GM18505 (cell line): Measurements from ENCODE around the gene VIPR1.

ENCODE experiments used
- ATAC-seq: cut with Tn5 transposase; IDR thresholded peaks from one replicate; pipeline ENCODE4 v1.9.1; 2021; ENCODE audit not compliant: unreplicated experiment
- POLR2A ChIP-seq: IDR thresholded peaks from 4 replicates; pipeline ENCODE4 v1.6.1; 2011; ENCODE audit warnings: borderline replicate concordance; ENCODE audit not compliant: insufficient read depth, insufficient read length; ENCODE audit errors: extremely low read depth

Gene VIPR1

GRCh38 chr3:42502429-42503250 is at the start of gene VIPR1:
VIPR1 (plus strand) TSS chr3:42502643; CDS start chr3:42502736, 93 bp downstream.
- TF ChIP-seq POLR2A: no peak
- ATAC-seq: peak; percentile 87

- TF ChIP-seq POLR2A: no peak
- ATAC-seq: no peak
Measured at GRCh38 chr3:42456211-42456610, 46.2 kb upstream of the VIPR1 start.

GRCh38 chr3:42459151-42459550 is 43.3 kb upstream of the VIPR1 start:
- no peak for ATAC-seq
- TF ChIP-seq POLR2A: no peak

- no peak for TF ChIP-seq POLR2A
- no peak for ATAC-seq
Measured at GRCh38 chr3:42461762-42462161, 40.7 kb upstream of the VIPR1 start.

- ATAC-seq: no peak
- TF ChIP-seq POLR2A: no peak
Measured at GRCh38 chr3:42463093-42463492, 39.4 kb upstream of the VIPR1 start.

- no peak for ATAC-seq
Measured at GRCh38 chr3:42468111-42468510, 34.3 kb upstream of the VIPR1 start.

GRCh38 chr3:42472555-42472954 is 29.9 kb upstream of the VIPR1 start:
- TF ChIP-seq POLR2A: no peak
- no peak for ATAC-seq

More at GRCh38 chr3:42468111-42468510, 34.3 kb upstream of the VIPR1 start:
- TF ChIP-seq POLR2A: no peak

- no peak for ATAC-seq
- no peak for TF ChIP-seq POLR2A
Measured at GRCh38 chr3:42473083-42473932, 29.1 kb upstream of the VIPR1 start.

GRCh38 chr3:42476225-42477125 is 26.0 kb upstream of the VIPR1 start:
- TF ChIP-seq POLR2A: no peak
- no peak for ATAC-seq

GRCh38 chr3:42477696-42478095 is 24.7 kb upstream of the VIPR1 start:
- ATAC-seq: no peak
- TF ChIP-seq POLR2A: no peak

- no peak for TF ChIP-seq POLR2A
- no peak for ATAC-seq
Measured at GRCh38 chr3:42478830-42479229, 23.6 kb upstream of the VIPR1 start.

GRCh38 chr3:42486814-42487565 is 15.5 kb upstream of the VIPR1 start:
- ATAC-seq: no peak
- no peak for TF ChIP-seq POLR2A
